IPS-15b (cell line): ENCODE data around the gene KRTAP10-7.
"Not testable (repeated sequence)": the region's sequence is repeated elsewhere in the genome, so short reads cannot be mapped to it uniquely, and the experiment has no call there.

ENCODE experiments used
- H3K27me3 ChIP-seq: one replicate; pipeline ENCODE4 v1.6.1; 2013; ENCODE audit warnings: low read length; ENCODE audit not compliant: control insufficient read depth, insufficient read depth
- H3K36me3 ChIP-seq: one replicate; pipeline ENCODE4 v1.6.1; 2013; ENCODE audit warnings: low read length; ENCODE audit not compliant: control insufficient read depth, insufficient read depth
- H3K4me1 ChIP-seq: one replicate; pipeline ENCODE4 v1.6.1; 2013; ENCODE audit warnings: mild to moderate bottlenecking, low read length; ENCODE audit not compliant: control insufficient read depth, insufficient read depth
- H3K4me3 ChIP-seq: one replicate; pipeline ENCODE4 v1.5.1; 2013; ENCODE audit warnings: low read depth, low read length
- H3K9ac ChIP-seq: one replicate; pipeline ENCODE4 v1.6.1; 2013; ENCODE audit warnings: low read depth, mild to moderate bottlenecking, low read length
- H3K9me3 ChIP-seq: one replicate; pipeline ENCODE4 v1.6.1; 2013; ENCODE audit warnings: mild to moderate bottlenecking, low read length; ENCODE audit not compliant: control insufficient read depth, insufficient read depth

Gene KRTAP10-7

DNA sequence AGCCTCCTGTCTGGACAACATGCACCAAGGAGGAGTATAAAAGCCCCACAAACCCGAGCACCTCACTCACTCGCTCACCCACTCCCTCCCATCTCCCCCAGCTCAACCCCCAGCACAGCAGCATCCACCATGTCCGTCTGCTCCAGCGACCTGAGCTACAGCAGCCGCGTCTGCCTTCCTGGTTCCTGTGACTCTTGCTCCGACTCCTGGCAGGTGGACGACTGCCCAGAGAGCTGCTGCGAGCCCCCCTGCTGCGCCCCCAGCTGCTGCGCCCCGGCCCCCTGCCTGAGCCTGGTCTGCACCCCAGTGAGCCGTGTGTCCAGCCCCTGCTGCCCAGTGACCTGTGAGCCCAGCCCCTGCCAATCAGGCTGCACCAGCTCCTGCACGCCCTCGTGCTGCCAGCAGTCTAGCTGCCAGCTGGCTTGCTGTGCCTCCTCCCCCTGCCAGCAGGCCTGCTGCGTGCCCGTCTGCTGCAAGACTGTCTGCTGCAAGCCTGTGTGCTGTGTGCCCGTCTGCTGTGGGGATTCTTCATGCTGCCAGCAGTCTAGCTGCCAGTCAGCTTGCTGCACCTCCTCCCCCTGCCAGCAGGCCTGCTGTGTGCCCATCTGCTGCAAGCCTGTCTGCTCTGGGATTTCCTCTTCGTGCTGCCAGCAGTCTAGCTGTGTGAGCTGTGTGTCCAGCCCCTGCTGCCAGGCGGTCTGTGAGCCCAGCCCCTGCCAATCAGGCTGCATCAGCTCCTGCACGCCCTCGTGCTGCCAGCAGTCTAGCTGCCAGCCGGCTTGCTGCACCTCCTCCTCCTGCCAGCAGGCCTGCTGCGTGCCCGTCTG, 26.6 kb upstream of the KRTAP10-7 start, which contains the start of gene KRTAP10-4:
TSS of gene KRTAP10-4 (plus strand) at position 100 of the 827 bp plus-strand sequence. CDS start at position 130, 30 bp downstream.
- H3K27me3 ChIP-seq, H3K9ac ChIP-seq, H3K4me3 ChIP-seq: not testable (repeated sequence)

DNA sequence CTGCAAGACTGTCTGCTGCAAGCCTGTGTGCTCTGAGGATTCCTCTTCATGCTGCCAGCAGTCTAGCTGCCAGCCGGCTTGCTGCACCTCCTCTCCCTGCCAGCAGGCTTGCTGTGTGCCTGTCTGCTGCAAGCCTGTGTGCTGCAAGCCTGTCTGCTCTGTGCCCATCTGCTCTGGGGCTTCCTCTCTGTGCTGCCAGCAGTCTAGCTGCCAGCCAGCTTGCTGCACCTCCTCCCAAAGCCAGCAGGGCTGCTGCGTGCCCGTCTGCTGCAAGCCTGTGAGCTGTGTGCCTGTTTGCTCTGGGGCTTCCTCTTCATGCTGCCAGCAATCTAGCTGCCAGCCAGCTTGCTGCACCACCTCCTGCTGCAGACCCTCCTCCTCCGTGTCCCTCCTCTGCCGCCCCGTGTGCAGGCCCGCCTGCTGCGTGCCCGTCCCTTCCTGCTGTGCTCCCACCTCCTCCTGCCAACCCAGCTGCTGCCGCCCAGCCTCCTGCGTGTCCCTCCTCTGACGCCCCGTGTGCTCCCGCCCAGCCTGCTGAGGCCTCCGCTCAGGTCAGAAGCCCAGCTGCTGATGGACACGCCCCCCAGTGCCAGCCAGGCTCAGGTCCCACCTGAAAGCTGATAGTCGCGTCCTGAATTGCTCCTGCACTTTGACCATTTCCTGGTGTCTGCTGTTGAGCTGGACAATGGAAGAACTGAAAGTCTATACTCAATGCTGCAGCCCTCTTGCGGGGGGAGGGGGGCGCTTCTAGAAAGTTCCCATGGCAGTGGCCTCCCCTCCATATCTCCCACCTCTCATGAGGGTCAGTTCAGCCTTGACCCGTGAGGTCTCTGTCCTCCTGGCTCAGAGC, 25.7 kb upstream of the KRTAP10-7 start:
- H3K9me3 ChIP-seq = no peaks in the 10 kb centered on the region
- H3K27me3 ChIP-seq = no peaks in the 10 kb centered on the region
- no peaks in the 10 kb centered on the region for H3K36me3 ChIP-seq
- H3K4me3 ChIP-seq = no peak overlapping the region
- H3K9ac ChIP-seq = no peak overlapping the region
- no peaks in the 10 kb centered on the region for H3K4me1 ChIP-seq

More for the DNA sequence above, 26.6 kb upstream of the KRTAP10-7 start, which contains the start of gene KRTAP10-4:
- not testable (repeated sequence) for H3K36me3 ChIP-seq, H3K4me1 ChIP-seq, H3K9me3 ChIP-seq

DNA sequence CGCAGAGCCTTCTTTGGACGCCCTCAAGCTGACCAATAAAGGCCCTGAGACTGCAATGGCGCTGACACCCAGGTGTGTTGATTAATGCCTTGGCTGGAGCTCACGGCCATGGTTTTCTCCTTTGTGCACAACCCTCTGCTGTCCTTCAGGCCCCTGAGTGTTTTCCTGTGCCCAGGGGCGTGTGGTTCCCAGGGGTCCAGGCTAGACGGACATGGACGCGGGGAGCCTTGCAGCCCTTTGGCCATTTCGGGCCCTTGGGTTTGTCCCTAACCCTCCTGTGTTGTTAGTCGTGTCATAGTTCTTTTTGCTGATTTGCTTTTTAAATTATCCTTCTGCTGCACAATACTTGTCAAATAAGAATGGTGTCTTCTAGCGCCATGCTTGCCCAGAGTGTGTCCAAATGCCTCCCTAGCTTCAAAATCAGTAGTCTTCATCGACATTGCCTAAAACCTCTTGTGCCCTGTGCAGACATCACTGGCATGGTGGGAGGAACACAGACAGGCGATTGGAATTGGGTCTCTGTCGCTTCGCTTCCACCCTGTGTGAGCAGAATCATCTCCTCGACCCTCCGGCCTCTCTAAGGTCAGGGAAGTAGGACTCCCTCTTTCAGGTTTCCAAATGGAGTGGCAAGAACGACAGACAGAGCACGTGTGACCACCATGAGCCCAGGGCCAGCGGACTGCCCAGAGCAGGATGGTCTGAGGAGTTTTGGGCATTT, 24.9 kb upstream of the KRTAP10-7 start:
- H3K9ac ChIP-seq = no peak overlapping the region
- no peak overlapping the region for H3K4me3 ChIP-seq
- no peaks in the 10 kb centered on the region for H3K9me3 ChIP-seq
- H3K27me3 ChIP-seq = no peaks in the 10 kb centered on the region
- no peaks in the 10 kb centered on the region for H3K4me1 ChIP-seq
- no peaks in the 10 kb centered on the region for H3K36me3 ChIP-seq

DNA sequence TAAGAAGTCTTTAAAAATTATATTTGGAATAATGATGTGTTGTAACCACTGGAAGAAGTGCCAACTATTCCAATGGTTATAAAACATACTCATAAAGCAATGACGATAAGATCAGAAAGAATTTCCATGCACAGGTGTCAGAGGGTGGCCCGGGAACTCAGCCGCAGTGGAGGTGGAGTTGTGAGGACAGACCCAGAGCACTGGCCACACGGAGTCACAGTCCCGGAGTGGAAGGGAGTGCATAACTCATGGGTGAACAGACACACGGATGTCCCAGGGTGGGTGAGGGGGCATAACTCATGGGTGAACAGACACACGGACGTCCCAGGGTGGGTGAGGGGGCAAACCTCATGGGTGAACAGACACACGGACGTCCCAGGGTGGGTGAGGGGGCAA, 24.4 kb upstream of the KRTAP10-7 start:
- H3K36me3 ChIP-seq = no peaks in the 10 kb centered on the region
- no peak overlapping the region for H3K4me3 ChIP-seq
- no peaks in the 10 kb centered on the region for H3K9me3 ChIP-seq
- H3K9ac ChIP-seq = no peak overlapping the region
- no peaks in the 10 kb centered on the region for H3K27me3 ChIP-seq
- no peaks in the 10 kb centered on the region for H3K4me1 ChIP-seq

DNA sequence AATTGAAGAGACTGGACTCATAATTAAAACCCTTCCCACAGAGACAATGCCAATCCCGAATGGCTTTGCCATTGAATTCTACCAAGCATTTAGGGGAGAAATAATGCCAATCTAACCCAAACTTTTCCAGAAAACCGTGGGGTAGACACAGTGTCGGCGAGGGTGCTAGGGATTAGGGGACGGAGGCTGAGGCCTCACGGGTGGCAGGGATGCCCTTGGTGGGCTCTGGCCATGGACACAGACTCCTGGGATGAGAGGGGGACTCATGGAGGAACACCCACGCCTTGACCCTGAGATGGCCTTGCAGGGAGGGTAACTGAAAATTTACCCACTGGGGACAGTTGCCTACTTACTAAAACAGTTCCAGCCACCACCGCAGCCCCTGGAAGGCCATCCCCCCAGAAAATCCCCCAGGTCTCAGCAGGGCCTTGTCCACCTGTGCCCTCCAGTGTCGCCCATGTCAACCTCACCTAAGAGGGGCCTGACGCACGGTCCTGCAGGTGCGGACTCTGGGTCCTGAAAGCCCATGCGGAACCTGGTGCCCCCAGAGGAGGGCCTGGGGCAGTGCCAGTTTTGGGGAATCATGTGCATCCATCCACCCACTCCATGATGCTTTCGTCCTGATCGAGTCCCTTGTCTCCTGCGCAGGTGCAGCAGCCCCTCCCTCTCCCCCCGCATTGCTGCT, 21.9 kb upstream of the KRTAP10-7 start:
- no peak overlapping the region for H3K4me3 ChIP-seq
- no peak overlapping the region for H3K9ac ChIP-seq
- H3K36me3 ChIP-seq = no peaks in the 10 kb centered on the region
- no peaks in the 10 kb centered on the region for H3K4me1 ChIP-seq
- no peaks in the 10 kb centered on the region for H3K27me3 ChIP-seq
- no peaks in the 10 kb centered on the region for H3K9me3 ChIP-seq

DNA sequence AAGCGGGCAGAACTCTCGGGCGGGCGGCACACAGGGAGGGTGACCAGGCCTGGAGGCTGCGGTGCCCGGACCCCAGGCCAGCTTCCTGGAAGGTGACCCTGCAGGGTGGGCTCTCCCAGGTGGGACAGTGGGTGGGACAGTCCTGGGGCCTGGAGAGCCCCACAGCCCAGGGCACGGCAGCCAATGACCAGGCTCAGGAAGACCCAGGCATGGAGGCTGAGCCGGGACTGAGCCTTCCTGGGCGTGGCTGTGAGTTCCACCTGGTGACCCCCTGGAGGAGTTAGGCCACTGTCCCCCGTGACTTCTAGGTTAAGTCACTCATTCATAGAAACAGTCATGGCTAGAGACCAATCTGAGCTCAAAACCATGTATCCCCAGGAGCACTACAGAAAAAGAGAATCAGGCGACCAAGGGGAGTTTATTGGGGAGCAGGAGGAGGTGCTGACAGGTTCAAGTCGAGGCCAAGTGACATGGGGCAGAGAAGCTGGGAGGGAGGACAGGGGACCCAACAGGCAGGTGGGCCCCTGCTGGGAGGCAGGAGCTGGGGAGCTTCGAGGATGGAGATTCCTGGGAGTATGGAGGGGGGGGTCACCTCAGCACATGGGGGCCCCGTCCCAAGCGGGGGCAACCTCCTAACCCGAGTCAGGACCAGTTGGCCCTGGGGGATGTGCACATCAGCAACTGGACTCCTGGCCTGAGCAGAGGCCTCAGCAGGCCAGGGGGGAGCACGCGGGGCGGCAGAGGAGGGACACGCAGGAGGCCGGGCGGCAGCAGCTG, 21.2 kb upstream of the KRTAP10-7 start:
- Histone ChIP-seq H3K36me3 (no peaks in the 10 kb centered on the region), H3K9me3 (no peaks in the 10 kb centered on the region), H3K9ac (no peak overlapping the region), H3K27me3 (no peaks in the 10 kb centered on the region), H3K4me3 (no peak overlapping the region), H3K4me1 (no peaks in the 10 kb centered on the region)

DNA sequence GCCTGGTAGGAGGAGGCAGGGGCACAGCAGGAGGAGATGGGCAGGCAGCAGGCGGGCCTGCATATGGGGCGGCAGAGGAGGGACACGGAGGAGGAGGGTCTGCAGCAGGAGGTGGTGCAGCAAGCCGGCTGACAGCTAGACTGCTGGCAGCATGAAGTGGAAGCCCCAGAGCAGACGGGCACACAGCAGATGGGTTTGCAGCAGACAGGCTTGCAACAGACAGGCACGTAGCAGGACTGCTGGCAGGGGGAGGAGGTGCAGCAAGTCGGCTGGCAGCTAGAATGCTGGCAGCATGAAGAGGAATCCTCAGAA, 20.6 kb upstream of the KRTAP10-7 start:
- H3K9ac ChIP-seq = no peak overlapping the region
- H3K27me3 ChIP-seq = no peaks in the 10 kb centered on the region
- H3K4me1 ChIP-seq = no peaks in the 10 kb centered on the region
- H3K4me3 ChIP-seq = no peak overlapping the region
- no peaks in the 10 kb centered on the region for H3K9me3 ChIP-seq
- H3K36me3 ChIP-seq = no peaks in the 10 kb centered on the region

DNA sequence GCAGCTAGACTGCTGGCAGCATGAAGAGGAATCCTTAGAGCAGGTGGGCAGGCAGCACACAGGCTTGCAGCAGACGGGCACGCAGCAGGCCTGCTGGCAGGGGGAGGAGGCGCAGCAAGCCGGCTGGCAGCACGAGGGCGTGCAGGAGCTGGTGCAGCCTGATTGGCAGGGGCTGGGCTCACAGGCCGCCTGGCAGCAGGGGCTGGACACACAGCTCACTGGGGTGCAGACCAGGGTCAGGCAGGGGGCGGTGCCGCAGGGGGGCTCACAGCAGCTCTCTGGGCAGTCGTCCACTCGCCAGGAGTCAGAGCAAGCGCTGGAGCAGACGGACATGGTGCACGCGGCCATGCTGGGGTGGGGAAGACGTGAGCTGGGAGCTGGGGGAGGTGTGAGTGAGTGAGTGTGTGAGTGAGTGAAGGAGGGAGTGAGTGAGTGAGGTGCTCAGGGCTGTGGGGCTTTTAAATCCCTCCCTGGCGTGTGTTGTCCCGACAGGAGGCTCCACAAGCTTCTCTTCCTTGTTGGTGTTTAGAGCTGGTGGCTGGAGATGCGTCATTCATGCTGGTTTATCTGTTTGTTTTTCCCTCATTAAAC, 20.1 kb upstream of the KRTAP10-7 start, which contains the start of gene KRTAP10-5:
TSS of gene KRTAP10-5 (minus strand) at position 374 of the 591 bp plus-strand sequence. CDS start at position 348, 26 bp downstream.
- not testable (repeated sequence) for H3K9ac ChIP-seq, H3K9me3 ChIP-seq, H3K27me3 ChIP-seq, H3K36me3 ChIP-seq, H3K4me3 ChIP-seq, H3K4me1 ChIP-seq

DNA sequence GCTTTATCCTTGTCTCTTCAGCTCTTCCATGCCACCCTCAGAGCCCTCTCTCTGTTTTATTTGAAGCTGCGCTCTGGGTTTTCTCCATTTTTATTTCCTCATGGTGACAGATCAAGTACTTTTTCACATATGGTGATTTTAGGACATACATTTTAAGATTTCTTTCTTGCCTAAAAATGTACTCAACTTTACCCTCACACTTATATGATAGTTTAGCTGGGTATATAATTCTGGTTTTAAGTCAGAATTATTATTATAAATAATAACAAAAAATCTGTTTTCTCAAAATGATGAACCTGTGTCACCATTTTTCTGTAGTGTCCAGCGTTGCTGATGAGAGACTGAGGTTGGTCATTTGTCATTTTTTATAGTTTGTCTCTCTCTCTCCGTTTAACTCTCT, 19.2 kb upstream of the KRTAP10-7 start:
- Histone ChIP-seq H3K36me3 (no peaks in the 10 kb centered on the region), H3K27me3 (no peaks in the 10 kb centered on the region), H3K9me3 (no peaks in the 10 kb centered on the region), H3K4me3 (no peak overlapping the region), H3K9ac (no peak overlapping the region), H3K4me1 (no peaks in the 10 kb centered on the region)

DNA sequence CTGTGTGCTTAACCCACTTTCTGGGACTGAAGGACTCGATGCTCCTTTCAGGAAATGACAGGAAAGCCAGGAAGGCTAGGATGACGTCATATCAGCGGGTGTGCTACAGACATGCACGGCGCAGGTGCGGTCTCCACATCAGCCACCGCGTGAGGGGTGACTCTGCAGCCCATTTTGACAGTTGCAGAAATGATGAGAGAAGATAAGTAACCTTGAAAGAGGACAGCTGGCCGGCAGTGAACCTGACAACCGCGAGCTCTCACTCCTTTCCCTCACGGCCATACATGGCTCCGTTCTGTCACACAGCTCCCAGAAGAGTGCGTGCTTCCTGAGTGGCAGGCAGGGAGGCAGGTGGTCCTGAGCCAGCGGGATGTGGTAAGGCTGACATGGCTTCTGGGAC, 18.3 kb upstream of the KRTAP10-7 start:
- H3K9ac ChIP-seq = no peak overlapping the region
- H3K36me3 ChIP-seq = no peaks in the 10 kb centered on the region
- H3K27me3 ChIP-seq = no peaks in the 10 kb centered on the region
- H3K4me1 ChIP-seq = no peaks in the 10 kb centered on the region
- no peaks in the 10 kb centered on the region for H3K9me3 ChIP-seq
- H3K4me3 ChIP-seq = no peak overlapping the region
